Measurements from ENCODE around the gene FOLR1.

DNA sequence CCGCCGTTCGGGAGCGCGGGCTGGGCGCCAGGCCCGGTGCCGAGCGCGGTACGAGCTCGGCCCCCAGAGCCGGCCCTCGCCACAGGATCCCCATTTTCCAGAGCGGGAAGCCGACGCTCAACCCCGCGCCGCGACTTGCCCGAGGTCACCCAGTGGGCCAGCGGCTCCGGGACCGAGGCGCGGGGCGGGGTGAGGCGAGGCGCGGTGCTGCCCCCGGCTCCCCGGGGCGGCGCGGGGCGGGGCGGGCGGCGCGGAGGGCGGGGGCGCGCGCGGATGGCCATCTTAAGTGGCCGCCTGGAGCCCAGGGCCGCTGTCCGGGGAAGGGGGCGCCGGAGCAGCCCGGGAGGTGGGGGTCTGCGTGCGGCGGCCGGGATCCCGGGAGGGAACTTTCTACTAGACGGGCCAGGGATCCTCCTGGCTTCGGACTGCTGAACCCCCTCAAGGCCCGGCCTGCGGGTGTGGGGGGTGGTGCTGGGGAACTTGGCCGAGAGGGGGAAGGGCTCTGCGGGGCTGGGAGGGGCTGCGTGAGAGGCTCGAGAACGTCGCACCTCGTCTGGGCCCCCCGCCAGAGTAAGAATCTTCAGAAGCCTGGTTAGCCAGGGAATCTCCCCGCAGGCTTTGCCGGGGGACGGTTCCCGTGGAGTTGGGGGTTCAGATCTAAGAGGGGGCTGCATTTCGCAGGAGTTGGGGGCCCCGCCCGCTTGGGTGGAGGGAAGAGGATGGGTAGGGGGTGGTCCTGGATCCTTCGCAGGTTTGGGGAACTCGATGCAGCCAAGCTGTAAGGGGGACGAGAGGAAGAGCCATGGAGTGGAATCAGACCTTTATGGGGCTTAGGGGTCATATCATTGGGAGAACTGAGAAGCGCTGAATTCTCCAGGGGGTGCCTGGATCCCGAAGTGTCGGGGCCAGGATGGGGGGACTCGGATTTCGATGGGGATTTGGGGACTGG lies 31.9 kb downstream of the FOLR1 start:
- TF ChIP-seq CTCF (IDR thresholded peaks at IDR 0.05; ENCODE audit: poor library complexity, severe bottlenecking) (no peak), EZH2 (IDR thresholded peaks at IDR 0.05; ENCODE audit: borderline replicate concordance, insufficient read depth, low read length, poor library complexity, severe bottlenecking) (no peak)
